Kidney tubule cell (primary cell): ENCODE results near the gene BLACAT1.
"Not testable (repeated sequence)": the region's sequence is repeated elsewhere in the genome, so short reads cannot be mapped to it uniquely, and the experiment has no call there.

ENCODE experiments used
- DNase-seq: peaks from one replicate; pipeline ENCODE4 v3.0.0-alpha.2; 2018; ENCODE audit warnings: low spot score

BLACAT1 gene

DNA sequence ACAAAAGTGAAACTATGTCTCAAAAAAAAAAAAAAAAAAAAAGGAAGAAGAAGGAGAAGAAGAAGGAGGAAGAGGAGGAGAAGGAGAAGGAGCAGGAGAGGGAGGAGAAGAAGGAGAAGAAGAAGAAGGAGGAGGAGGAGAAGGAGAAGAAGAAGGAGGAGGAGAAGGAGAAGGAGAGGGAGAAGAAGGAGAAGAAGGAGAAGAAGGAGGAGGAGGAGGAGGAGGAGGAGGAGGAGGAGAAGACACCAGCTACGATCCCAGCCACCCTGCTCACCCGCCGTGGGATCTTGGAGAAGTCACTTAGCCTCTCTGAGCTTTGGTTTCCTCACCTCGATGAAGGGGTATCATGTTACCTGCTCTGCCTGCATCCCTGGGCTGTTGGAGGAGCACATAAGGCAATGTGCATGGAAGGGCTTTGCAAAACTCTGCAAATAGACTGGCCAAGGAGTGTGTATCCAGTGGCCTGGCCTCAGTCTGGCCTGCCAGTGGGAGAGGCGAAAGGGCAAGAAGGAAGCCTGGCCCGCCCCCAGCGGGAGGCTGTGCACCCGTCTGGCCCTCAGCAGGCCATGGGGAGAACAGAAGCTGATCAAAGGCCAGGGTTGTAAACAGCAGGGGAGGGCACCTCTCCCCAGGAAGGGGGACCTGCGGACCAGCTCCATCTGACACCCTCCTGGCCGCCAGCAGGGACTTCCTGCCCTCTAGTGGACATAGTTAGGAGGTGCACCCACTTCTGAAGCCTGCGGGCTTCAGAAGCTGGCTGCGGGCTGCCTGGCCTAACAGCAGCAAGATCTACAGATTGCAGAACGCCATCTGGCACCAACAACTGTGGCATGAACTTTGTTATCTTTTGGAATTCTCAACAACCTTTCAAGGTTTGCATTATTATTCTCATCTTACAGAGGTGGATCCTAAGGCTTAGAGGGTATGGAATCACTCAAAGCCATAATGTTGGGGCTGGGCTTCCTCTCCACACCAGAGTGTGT is 29.4 kb upstream of the BLACAT1 start:
- DNase-seq = peak; percentile 77

GRCh38 chr1:205483372-205483771 is 27.5 kb upstream of the BLACAT1 start:
- no peak for DNase-seq

DNA sequence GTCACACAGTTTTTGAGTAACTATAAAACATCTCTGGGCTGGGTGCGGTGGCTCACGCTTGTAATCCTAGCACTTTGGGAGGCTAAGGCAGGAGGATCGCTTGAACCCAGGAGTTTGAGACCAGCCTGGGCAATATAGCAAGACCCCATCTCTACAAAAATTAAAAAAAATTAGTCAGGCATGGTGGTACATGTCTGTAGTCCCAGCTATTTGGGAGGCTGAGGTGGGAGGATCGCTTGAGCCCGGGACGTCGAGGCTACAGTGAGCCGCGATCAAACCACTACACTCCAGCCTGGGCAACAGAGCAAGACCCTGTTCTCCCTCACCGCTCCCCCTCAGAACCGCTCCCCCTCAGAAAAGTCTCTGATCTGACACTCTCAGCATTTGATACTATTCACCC is 26.7 kb upstream of the BLACAT1 start:
- DNase-seq = not testable (repeated sequence)

DNA sequence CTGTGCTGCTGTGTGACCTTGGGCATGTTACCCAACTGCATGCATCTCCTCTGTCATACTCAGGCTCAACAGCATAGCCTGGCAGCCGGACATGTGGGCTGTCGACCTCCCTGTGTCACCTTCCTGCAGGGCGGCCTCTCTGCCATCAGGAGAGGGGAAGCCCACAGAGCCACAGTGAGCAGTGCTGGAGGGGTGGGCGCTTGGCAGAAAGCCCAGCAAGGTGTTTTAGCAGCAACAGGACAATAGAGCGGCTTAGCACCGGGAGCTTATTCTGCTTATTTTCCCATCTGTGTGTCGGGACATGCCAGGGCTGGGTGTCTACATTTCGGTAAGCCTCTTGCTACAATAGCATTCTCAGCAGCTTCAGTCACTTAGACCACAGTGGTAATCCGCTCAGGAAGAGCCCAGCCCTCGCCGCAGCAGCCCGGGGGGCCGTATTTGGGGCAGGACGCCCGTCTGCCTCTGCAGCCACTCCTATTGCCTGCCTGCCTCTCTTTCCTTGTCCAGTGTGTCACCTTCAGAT is 25.8 kb upstream of the BLACAT1 start:
- no peak for DNase-seq

DNA sequence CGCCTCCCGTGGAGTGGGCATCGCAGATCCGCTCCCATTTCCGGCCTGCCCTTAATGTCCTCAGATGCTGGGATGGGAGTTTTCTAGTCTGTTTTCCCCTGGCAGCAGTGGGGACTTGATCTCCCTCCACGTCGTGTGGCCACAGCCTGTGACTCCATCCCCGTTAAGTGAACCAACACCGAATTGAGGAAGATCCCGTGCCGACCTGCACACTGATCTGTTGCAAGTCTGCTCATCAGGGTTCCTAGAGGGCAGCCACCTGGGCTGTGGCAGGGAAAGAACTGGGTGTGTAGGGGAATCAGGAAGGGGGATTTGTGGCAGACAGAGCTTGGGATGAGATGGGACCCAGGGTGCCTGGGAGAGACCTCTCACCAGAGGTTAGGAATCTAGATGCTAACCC is 25.4 kb upstream of the BLACAT1 start:
- no peak for DNase-seq

DNA sequence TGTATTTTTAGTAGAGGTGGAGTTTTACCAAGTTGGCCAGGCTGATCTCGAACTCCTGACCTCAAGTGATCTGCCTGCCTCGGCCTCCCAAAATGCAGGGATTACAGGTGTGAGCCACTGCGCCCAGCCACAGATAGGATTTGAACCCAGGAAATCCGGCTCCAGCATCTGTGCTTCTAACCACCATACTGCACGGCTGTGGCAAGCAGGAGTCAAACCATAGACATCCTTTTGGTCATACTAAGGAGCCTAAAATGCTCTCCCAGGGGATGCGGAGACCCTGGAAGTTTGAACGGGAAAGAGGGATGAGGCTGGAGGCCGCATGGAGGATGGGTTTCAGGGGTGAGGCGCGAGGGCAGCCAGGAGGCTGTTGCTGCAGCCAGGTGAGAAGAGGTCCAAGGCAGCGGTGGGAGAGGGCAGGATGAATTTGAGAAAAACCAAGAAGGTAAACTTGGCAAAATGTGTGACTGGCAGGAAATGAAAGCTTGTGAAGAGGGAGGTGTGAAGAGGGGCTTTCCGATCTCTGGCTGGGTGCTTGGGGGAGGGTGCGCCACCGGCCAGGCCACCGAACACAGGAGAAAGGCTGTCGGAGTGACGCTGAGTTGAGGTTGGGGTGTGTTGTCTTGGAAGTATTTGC is 24.6 kb upstream of the BLACAT1 start:
- DNase-seq = no peak

DNA sequence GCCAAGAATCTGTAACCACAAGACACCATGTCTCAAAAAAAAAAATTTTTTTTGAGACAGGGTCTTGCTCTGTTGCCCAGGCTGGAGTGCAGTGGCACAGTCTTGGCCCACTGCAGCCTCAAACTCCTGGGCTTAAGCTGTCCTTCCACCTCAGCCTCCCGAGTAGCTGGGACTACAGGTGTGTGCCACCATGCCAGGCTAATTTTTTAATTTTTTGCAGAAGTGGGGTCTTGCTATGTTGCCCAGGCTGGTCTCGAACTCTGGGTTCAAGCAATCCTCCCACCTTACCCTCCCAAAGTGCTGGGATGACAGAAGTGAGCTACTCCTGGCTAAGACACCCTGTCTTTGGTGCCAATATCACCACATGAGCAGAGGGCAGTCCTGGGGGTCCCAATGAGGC is 23.1 kb upstream of the BLACAT1 start:
- not testable (repeated sequence) for DNase-seq

DNA sequence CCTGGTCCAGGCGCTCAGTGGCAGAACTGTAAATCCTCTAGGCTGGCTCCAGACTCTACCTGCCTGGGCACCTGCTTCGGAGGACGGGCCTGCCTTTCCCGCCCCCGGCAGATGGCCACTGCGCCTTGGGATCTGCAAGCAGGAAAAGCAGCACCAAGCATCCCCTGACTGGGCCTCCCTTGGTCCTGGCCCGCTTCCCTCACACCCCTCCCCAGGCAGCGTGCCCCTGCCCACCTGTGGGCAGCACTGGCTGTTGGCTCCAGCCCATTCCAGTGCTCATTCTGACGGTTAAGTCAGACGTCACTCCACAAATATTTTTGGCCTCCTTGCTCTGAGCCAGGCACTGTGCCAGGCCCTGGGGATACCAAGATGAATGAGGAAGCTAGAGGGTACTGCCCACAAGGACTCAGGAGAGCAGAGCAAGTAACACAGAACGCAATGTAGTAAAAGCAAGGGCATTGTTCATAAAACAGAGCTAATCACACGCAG is 22.0 kb upstream of the BLACAT1 start:
- peak; percentile 98 for DNase-seq

DNA sequence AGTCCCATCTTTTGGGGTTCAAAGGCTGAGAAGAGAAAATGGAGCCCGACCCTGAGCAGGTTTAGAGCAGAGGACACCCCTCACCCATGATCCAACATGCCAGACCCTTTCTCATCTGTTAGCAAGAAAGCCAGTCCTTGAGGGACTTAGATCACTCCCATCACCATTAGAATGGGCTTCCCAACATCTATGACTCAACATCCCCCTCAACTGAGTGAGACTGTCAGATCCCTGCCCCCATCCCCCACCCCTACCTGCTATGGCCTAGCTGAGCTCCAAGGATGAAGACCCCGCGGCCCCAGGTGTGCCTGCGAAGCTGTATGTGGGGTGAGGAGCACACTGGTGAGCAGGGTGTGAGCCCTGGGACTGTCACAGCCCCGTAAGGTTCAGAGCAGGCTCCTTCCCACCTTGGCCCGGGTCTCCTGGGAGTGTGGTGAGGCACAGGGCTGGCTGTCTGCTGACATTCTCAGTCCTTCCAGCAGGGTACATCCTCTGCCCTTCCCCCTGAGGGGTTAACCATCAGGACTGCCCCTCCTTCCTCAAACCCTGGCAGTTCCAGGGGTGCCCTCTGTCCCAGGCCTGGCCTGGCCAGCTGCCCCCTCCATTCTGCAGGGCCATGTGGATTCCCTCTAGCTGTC is 21.4 kb upstream of the BLACAT1 start:
- no peak for DNase-seq

DNA sequence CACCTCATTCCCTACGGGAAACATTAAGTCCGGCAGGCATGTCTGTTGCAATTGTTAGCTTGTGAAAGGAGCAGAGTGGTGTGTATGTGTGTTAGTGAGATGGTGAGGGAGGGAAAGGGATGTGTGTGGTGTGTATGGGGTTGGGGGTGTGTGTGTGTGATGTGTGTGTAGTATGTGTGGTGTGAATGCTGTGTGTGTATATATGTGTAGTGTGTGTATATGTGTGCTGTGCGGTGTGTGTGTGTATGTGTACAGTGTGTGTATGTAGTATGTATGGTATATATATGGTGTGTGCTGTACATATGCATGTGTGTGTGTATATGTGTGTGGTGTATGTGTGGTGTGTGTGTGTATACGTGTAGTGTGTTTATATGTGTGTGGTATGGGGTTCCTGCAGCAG is 20.8 kb upstream of the BLACAT1 start:
- DNase-seq = no peak

- no peak for DNase-seq
Measured at GRCh38 chr1:205475855-205476254, 20.0 kb upstream of the BLACAT1 start.

DNA sequence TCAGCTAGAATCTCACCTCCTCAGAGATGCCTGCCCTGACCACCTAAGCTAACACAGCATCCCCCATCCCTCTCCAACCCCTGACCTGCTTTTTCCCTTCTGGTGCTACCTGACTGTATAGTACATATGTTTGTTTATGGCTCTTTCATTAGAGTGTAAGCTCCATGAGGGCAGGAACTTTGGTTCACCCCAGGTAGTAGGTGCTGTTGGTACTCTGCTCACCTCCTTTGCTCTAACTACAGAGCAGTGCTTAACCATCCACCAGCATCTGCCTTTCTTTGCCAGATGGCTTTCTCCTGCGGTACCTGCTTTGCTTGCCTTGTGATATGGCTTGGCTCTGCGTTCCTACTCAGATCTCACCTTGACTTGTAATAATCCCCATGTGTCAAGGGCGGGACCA is 18.7 kb upstream of the BLACAT1 start:
- no peak for DNase-seq

GRCh38 chr1:205473966-205474365 is 18.1 kb upstream of the BLACAT1 start:
- DNase-seq = no peak

GRCh38 chr1:205473475-205473874 is 17.6 kb upstream of the BLACAT1 start:
- no peak for DNase-seq

DNA sequence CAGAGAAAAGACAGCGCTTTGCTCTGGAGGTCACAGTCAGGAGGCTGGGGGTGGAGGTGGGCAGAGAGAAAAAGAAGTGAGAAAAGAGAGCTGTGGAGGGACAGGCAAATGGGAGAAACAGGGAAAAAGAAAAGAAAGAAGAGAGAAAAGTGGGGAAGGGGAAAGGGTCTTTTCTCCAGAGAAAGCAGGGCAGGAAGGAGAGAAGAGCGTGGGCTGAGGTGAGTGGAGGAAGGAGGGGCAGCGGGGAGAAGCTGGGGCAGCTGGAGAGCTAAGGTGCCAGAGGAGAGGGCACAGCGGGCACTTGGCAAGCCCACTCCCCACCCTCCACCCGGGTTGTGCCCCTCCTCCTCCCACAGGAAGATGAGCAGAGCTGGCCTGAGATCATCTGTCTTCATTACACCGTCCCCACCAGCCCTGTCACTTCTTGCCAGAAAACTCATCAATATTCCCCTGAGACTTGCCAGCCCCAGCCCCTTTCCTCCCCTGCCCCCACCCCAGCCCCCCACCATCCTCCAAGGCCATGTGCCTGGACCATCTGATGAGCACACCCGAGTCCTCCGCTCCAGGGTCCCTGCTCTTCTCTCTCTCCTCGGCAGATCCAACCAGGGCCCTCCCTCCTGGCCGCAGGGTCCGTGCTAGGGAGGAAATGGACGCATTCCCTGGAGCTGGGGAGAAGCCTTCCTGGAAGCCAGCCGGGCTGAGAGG is 17.0 kb upstream of the BLACAT1 start:
- no peak for DNase-seq

DNA sequence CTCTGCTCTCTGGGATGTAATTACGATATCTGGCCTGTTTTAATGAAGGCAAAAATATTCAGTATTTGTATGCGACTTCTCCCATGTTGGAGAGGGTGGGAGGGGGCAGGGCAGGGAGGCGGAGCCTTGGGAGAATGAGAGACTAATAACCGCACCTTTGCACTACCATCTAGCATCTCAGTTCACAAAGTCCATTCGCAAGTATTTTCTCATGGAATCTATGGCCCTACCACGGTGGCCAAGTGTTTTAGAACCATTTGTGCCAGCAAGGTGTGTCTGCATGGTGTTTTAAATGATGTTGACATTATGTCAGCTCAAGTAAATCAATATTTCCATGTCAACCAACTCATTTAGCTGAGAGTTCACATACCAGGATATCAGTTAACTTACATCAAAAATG is 14.3 kb upstream of the BLACAT1 start:
- DNase-seq = no peak

GRCh38 chr1:205466595-205467220 is 10.9 kb upstream of the BLACAT1 start:
- DNase-seq = no peak

DNA sequence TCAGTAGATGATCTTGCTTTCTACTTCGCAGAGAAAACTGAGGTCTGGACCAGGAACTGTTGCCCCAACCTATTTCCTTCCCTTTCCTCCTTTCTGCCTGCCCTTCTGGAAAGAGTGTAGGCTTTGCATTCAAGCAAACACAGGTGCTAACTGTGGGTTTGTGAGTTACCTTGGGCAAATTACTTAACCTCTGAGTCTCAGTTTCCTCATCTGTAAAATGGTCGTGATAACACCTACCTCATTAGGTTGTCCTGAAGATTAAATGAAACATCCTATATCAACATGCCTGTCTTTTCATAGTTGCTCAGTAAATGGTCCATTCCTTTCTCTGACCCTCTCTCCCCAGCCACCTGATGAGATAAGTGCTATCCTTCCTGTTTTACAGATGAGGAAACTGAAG is 9.5 kb upstream of the BLACAT1 start:
- no peak for DNase-seq

DNA sequence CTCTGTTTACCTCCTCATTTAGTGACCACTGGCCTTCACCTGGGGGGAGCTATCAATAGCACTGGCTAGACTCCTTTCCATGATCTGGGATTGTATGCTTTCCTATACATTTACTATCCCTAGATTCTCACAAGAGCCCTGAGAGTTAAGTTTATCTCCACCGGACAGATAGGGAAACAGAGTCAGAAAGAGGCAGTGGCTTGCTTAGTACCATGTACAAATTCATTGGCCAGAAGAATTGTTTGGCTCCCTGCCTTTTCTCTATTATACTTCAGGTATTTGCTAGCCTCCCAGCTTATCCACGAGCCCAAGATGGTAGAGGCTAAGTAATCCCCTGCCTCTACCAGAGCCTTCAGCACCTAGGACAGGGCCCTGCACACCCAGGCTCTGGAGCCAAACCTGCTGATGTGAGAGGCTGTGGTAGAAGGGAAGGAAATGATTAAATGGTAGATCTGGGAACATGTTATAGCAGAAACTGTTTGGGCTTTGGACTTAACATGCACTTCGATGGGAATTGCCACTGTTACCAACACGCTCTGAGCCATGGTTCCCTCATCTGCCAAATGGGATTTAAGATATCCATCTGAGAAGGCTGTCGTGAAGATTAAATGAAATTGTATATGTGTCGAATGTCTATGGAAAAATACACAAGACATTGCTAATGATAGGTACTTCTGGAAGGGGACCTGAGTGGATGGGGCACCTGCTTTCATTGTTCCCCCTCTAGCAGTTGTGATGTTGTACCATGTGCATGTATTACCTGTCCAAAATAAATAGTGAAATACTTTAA is 3.1 kb upstream of the BLACAT1 start:
- DNase-seq = peak; percentile 70
